ENCODE measurements around the gene ACOT4. TPM values are rescaled to one million over a fixed set of nuclear protein-coding genes. Genes with fewer than 3 reads are reported as not detected.
A peak's percentile ranks its signal among the peaks of the same experiment; 100 is the strongest.

Gene ACOT4
- total and polyA plus RNA-seq, 4 donors = 2.5 to 12.9 (median 10.8) TPM

- DNase-seq (ENCODE audit: low spot score) = no peak
- Histone ChIP-seq H3K4me1 (ENCODE audit: control insufficient read depth in 4 of 4, insufficient read depth in 4 of 4, low read length in 3 of 4) (peaks cover 0 to 21% (median 12%) of the 10 kb centered on the region in 4 donors), H3K9me3 (ENCODE audit: control insufficient read depth in 4 of 4, low read length in 3 of 4) (no peaks in the 10 kb centered on the region), H3K9ac (ENCODE audit: low read depth in 1 of 2, low read length in 2 of 2) (no peak overlapping the region), H3K4me3 (ENCODE audit: low read depth in 1 of 3, low read length in 3 of 3) (no peak overlapping the region), H3K27ac (ENCODE audit: low read depth in 1 of 2, low read length in 2 of 2) (no peak overlapping the region), H3K36me3 (ENCODE audit: control insufficient read depth in 4 of 4, insufficient read depth in 3 of 4, low read depth in 1 of 4, low read length in 3 of 4) (peaks cover 0 to 2% (median 0%) of the 10 kb centered on the region in 4 donors), H3K27me3 (ENCODE audit: control insufficient read depth in 4 of 4, insufficient read depth in 4 of 4, low read length in 3 of 4) (no peaks in the 10 kb centered on the region)
- TF ChIP-seq JUND (IDR thresholded peaks at IDR 0.05) (no peak), YY1 (IDR thresholded peaks at IDR 0.05) (no peak), RAD21 (IDR thresholded peaks at IDR 0.05) (no peak), FOXA1 (IDR thresholded peaks at IDR 0.05) (no peak), ZBTB33 (IDR thresholded peaks at IDR 0.05) (no peak), MAX (IDR thresholded peaks at IDR 0.05) (no peak)
- WGBS = 84% methylated on average over 4 of the region's 4 CpGs
Observed at GRCh38 chr14:73616831-73617230, 25.2 kb downstream of the ACOT4 start.

- H3K9me3 ChIP-seq (ENCODE audit: control insufficient read depth in 4 of 4, low read length in 3 of 4) = no peaks in the 10 kb centered on the region
Observed at GRCh38 chr14:73619524-73619923, 27.9 kb downstream of the ACOT4 start.

GRCh38 chr14:73620268-73620667, 28.6 kb downstream of the ACOT4 start:
- Histone ChIP-seq H3K27ac (ENCODE audit: low read depth in 1 of 2, low read length in 2 of 2) (no peak overlapping the region), H3K4me3 (ENCODE audit: low read depth in 1 of 3, low read length in 3 of 3) (no peak overlapping the region), H3K36me3 (ENCODE audit: control insufficient read depth in 4 of 4, insufficient read depth in 3 of 4, low read depth in 1 of 4, low read length in 3 of 4) (peaks cover 0 to 2% (median 0%) of the 10 kb centered on the region in 4 donors), H3K4me1 (ENCODE audit: control insufficient read depth in 4 of 4, insufficient read depth in 4 of 4, low read length in 3 of 4) (peaks cover 0 to 8% (median 2%) of the 10 kb centered on the region in 4 donors), H3K9ac (ENCODE audit: low read depth in 1 of 2, low read length in 2 of 2) (no peak overlapping the region), H3K9me3 (ENCODE audit: control insufficient read depth in 4 of 4, low read length in 3 of 4) (no peaks in the 10 kb centered on the region), H3K27me3 (ENCODE audit: control insufficient read depth in 4 of 4, insufficient read depth in 4 of 4, low read length in 3 of 4) (no peaks in the 10 kb centered on the region)
- 66% methylated on average over 10 of the region's 10 CpGs for WGBS
- no peak for TF ChIP-seq NR2F2 (IDR thresholded peaks at IDR 0.05)
- TF ChIP-seq GABPA (IDR thresholded peaks at IDR 0.05 in 1 of 2, conservative IDR thresholded peaks at IDR 0.05 in 1 of 2) = no peak
- no peak for TF ChIP-seq SP1 (IDR thresholded peaks at IDR 0.05)
- no peak for TF ChIP-seq REST (IDR thresholded peaks at IDR 0.05)
- TF ChIP-seq ZBTB33 (IDR thresholded peaks at IDR 0.05) = no peak
- TF ChIP-seq HNF4A (conservative IDR thresholded peaks at IDR 0.05) = peak; percentile 36 to 54
- no peak for TF ChIP-seq FOXA1 (IDR thresholded peaks at IDR 0.05)
- TF ChIP-seq EGR1 (IDR thresholded peaks at IDR 0.05; ENCODE audit: low read depth in 2 of 2) = no peak
- DNase-seq (ENCODE audit: low spot score) = no peak

More at GRCh38 chr14:73619524-73619923, 27.9 kb downstream of the ACOT4 start:
- Histone ChIP-seq H3K4me3 (ENCODE audit: low read depth in 1 of 3, low read length in 3 of 3) (no peak overlapping the region), H3K4me1 (ENCODE audit: control insufficient read depth in 4 of 4, insufficient read depth in 4 of 4, low read length in 3 of 4) (peaks cover 0 to 8% (median 2%) of the 10 kb centered on the region in 4 donors), H3K9ac (ENCODE audit: low read depth in 1 of 2, low read length in 2 of 2) (no peak overlapping the region), H3K27ac (ENCODE audit: low read depth in 1 of 2, low read length in 2 of 2) (no peak overlapping the region), H3K27me3 (ENCODE audit: control insufficient read depth in 4 of 4, insufficient read depth in 4 of 4, low read length in 3 of 4) (no peaks in the 10 kb centered on the region), H3K36me3 (ENCODE audit: control insufficient read depth in 4 of 4, insufficient read depth in 3 of 4, low read depth in 1 of 4, low read length in 3 of 4) (peaks cover 0 to 2% (median 0%) of the 10 kb centered on the region in 4 donors)
- DNase-seq (ENCODE audit: low spot score) = no peak
- TF ChIP-seq FOXA2 (IDR thresholded peaks at IDR 0.05) (no peak), ATF3 (IDR thresholded peaks at IDR 0.05) (no peak), SP1 (IDR thresholded peaks at IDR 0.05) (no peak), NR2F2 (IDR thresholded peaks at IDR 0.05) (no peak), HNF4A (conservative IDR thresholded peaks at IDR 0.05) (no peak), GABPA (IDR thresholded peaks at IDR 0.05 in 1 of 2, conservative IDR thresholded peaks at IDR 0.05 in 1 of 2) (no peak), EGR1 (IDR thresholded peaks at IDR 0.05; ENCODE audit: low read depth in 2 of 2) (no peak)
- WGBS = 44% methylated on average over 1 of the region's 1 CpG

All from liver (tissue), 9 donors.